OCI-LY7 (cell line): ENCODE results near the gene ZBTB32. TPM values are rescaled to one million over a fixed set of nuclear protein-coding genes. Genes with fewer than 3 reads are reported as not detected.
A peak's percentile ranks its signal among the peaks of the same experiment; 100 is the strongest.

ENCODE experiments used
- BruUV-seq: library from RNA; stranded (reverse); fragments of 400-500 nt; replicated peaks from 2 replicates; lab custom pipeline; 2021; lab: Mats Ljungman, UMichigan
- CTCF ChIA-PET: fragments of 300-600 bp; sonication (Branson Sonifier 250); formaldehyde crosslinking; loops from one replicate; lab custom pipeline; 2022; ENCODE audit warnings: antibody characterized with exemption; ENCODE audit not compliant: unreplicated experiment; lab: Charles Lee
- POLR2A ChIA-PET: fragments of 300-600 bp; sonication (Branson Sonifier 250); formaldehyde crosslinking; loops from one replicate; lab custom pipeline; 2022; ENCODE audit warnings: antibody characterized with exemption; lab: Charles Lee
- DNase-seq: peaks from one replicate; pipeline ENCODE4 v3.0.0-alpha.2; 2015; ENCODE audit warnings: low spot score
- H2AFZ ChIP-seq: fragments of 200-600 bp; sonication (generic), shearing (Covaris generic); 2 replicates; pipeline ENCODE4 v1.6.1; 2014; ENCODE audit warnings: mild to moderate bottlenecking, antibody characterized with exemption, low read length, moderate library complexity
- H3K27ac ChIP-seq: fragments of 200-600 bp; sonication (generic); 2 replicates; pipeline ENCODE4 v1.5.1; 2014; ENCODE audit warnings: mixed run types, low read depth, mild to moderate bottlenecking, moderate library complexity, low read length, inconsistent platforms; ENCODE audit not compliant: poor library complexity, severe bottlenecking
- H3K36me3 ChIP-seq: fragments of 200-600 bp; sonication (generic); 2 replicates; pipeline ENCODE4 v1.6.1; 2014; ENCODE audit warnings: mild to moderate bottlenecking, antibody characterized with exemption, low read length, moderate library complexity, mixed read lengths; ENCODE audit not compliant: insufficient read depth
- H3K4me1 ChIP-seq: fragments of 200-600 bp; sonication (generic); 2 replicates; pipeline ENCODE4 v1.5.1; 2014; ENCODE audit warnings: mild to moderate bottlenecking, low read length; ENCODE audit not compliant: insufficient read depth, poor library complexity, severe bottlenecking
- H3K4me2 ChIP-seq: fragments of 200-600 bp; sonication (generic); 2 replicates; pipeline ENCODE4 v1.6.1; 2014; ENCODE audit warnings: mild to moderate bottlenecking, low read length
- H3K4me3 ChIP-seq: fragments of 200-600 bp; sonication (generic); 2 replicates; pipeline ENCODE4 v1.5.1; 2014; ENCODE audit warnings: mild to moderate bottlenecking, low read depth, low read length; ENCODE audit not compliant: poor library complexity, severe bottlenecking
- H3K79me2 ChIP-seq: fragments of 200-600 bp; sonication (generic); 2 replicates; pipeline ENCODE4 v1.6.1; 2016; ENCODE audit warnings: low read depth, mild to moderate bottlenecking, low read length, moderate library complexity, mixed read lengths; ENCODE audit not compliant: insufficient read depth
- H3K9me2 ChIP-seq: fragments of 200-600 bp; sonication (generic); 2 replicates; pipeline ENCODE4 v1.6.1; 2016; ENCODE audit warnings: mild to moderate bottlenecking, low read length, mixed read lengths; ENCODE audit not compliant: insufficient read depth
- H3K9me3 ChIP-seq: fragments of 200-600 bp; sonication (generic); 2 replicates; pipeline ENCODE4 v1.6.1; 2014; ENCODE audit warnings: mild to moderate bottlenecking, mixed run types, low read length, mixed read lengths
- H4K20me1 ChIP-seq: fragments of 200-600 bp; sonication (generic); 2 replicates; pipeline ENCODE4 v1.6.1; 2014; ENCODE audit warnings: mild to moderate bottlenecking, antibody characterized with exemption, low read length, moderate library complexity, mixed read lengths; ENCODE audit not compliant: insufficient read depth
- CTCF ChIP-seq: fragments of 200-600 bp; sonication (generic); conservative IDR thresholded peaks from 2 replicates; pipeline ENCODE4 v1.5.1; 2014; ENCODE audit warnings: mild to moderate bottlenecking, antibody characterized with exemption, low read length, moderate library complexity, mixed read lengths
- EZH2phosphoT487 ChIP-seq: fragments of 200-600 bp; sonication (generic); IDR thresholded peaks from 2 replicates; pipeline ENCODE4 v1.6.1; 2018; ENCODE audit warnings: low read depth, borderline replicate concordance, mild to moderate bottlenecking, mixed run types, antibody characterized with exemption, low read length, moderate library complexity, mixed read lengths
- intact Hi-C: fragments of 100-400 bp; cut with micrococcal nuclease; formaldehyde crosslinking; loops from one replicate; pipeline ENCODE4 v1.10.0; 2022; ENCODE audit not compliant: unreplicated experiment
- total RNA-seq, 2 experiments: library from RNA; depleted of rRNA in 1 of 2; stranded (reverse); fragments of >200 nt in 1 of 2; shearing (Covaris generic) in 1 of 2; gene quantifications; 2 replicates each; pipeline ENCODE4 v1.2.3, GENCODE V29; 2014 to 2022

ZBTB32 gene
- total RNA-seq, 2 experiments from 2014 or later: not detected

DNA sequence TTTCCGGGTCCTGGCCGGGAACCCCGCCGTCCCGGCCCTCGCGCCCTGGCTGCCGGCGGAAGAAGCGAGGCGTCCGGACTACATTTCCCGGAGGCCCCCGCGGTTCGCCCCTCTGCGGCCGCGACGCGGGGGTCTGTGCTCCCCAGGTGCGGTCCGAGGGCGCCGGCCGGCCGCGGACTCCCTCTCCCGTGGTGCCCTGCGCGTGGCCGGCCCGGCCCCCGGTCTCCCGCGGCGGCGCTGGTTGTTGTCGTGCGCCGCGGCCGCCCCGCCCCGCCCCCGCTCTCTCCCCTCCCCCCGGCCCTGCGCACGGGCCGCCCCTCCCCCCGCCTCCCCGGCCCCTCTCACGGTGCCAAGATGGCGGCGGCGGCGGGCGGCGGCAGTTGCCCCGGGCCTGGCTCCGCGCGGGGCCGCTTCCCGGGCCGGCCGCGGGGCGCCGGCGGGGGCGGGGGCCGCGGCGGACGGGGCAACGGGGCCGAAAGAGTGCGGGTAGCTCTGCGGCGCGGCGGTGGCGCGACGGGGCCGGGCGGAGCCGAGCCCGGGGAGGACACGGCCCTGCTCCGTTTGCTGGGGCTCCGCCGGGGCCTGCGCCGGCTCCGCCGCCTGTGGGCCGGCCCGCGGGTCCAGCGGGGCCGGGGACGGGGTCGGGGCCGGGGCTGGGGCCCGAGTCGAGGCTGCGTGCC lies 13.4 kb downstream of the ZBTB32 start, which contains the start of gene KMT2B:
Gene KMT2B (plus strand): TSS at position 339 of the 680 bp plus-strand sequence. CDS start 16 bp downstream, at position 355.
- Histone ChIP-seq H2AFZ (peak within 1 kb of the TSS; percentile 27), H3K36me3 (peaks cover 31% of the 10 kb centered on the region), H3K4me2 (peak within 1 kb of the TSS; percentile 91), H3K9me2 (no peaks in the 10 kb centered on the region), H3K4me3 (peak within 1 kb of the TSS; percentile 80), H3K79me2 (peaks cover 18% of the 10 kb centered on the region), H3K9me3 (no peaks in the 10 kb centered on the region), H4K20me1 (peaks cover 6% of the 10 kb centered on the region), H3K27ac (peak within 1 kb of the TSS; percentile 67), H3K4me1 (peaks cover 45% of the 10 kb centered on the region)
- no TSS peak for BruUV-seq
- CTCF ChIA-PET: no interaction called here
- intact Hi-C loops: loop anchor here (1.0 to 5.0 kb wide), 7 partner anchors 19 to 213 kb away; partner anchors contain the start of genes HSPB6 and PROSER3
- POLR2A ChIA-PET: interaction anchor here (1.1 kb wide), 1 partner anchor 26 kb away, joined by 3 read pairs; no protein-coding TSS in a partner anchor
- no peak for DNase-seq
- TF ChIP-seq CTCF (no peak), EZH2phosphoT487 (no peak)

GRCh38 chr19:35718345-35719041 lies 14.1 kb downstream of the ZBTB32 start:
- ChIA-PET CTCF (no interaction called here), POLR2A (interaction anchor here (0.6 to 1.1 kb wide), 3 partner anchors 22 to 52 kb away, joined by 3 to 4 read pairs (median 3); no protein-coding TSS in a partner anchor)
- intact Hi-C loops: loop anchor here (1.0 to 5.0 kb wide), 2 partner anchors 19 to 39 kb away; partner anchors contain the start of genes HSPB6 and PROSER3
- Histone ChIP-seq H3K4me3 (peak overlapping the region; percentile 80), H3K36me3 (peaks cover 38% of the 10 kb centered on the region), H4K20me1 (peaks cover 6% of the 10 kb centered on the region), H2AFZ (no peak overlapping the region), H3K9me3 (no peaks in the 10 kb centered on the region), H3K9me2 (no peaks in the 10 kb centered on the region), H3K79me2 (peaks cover 18% of the 10 kb centered on the region), H3K4me1 (peaks cover 38% of the 10 kb centered on the region), H3K4me2 (peak overlapping the region; percentile 91), H3K27ac (peak overlapping the region; percentile 67)
- TF ChIP-seq CTCF (no peak), EZH2phosphoT487 (no peak)
- peak; percentile 59 for DNase-seq
- BruUV-seq: no TSS peak
